Measurements from ENCODE around the gene SPRY4.

DNA sequence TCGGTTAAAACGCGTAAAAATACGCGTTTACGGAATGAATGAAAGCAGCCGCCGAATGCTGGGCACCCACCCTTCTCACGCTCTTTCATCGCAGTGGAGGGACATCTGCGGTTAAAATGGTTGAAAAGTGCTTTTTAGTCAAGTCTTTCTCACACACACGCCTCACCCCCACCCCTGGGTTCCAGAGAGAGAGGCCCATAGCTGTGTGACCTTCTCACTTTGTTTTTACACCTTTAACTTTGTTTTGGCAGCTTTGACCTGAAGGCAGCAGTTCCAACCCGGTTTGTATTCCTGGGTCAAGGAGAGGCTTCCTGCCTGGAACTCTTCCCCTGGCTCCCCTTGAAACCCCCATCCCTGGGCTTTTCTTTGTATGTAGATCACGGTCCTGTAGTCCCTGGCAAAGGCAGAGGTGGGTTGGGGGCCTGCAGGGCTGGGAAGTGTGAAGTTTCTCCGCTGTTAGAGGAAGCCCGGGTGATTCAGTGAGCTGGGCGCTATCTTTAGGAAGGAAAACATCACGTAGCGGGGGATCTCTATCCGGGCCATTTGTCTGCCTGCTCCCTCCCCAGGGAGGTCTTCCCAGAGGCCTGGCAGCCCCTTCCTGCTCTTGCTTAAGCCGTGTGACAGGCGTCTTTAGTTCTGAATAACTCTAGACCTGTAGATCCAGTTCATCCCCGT, 29.6 kb downstream of the SPRY4 start:
- TF ChIP-seq POLR2A (IDR thresholded peaks at IDR 0.05; ENCODE audit: extremely low read depth, insufficient read length) (no peak), MYC (IDR thresholded peaks at IDR 0.05; ENCODE audit: low read depth, low read length) (no peak)
- TF ChIP-seq, protein P1, sequence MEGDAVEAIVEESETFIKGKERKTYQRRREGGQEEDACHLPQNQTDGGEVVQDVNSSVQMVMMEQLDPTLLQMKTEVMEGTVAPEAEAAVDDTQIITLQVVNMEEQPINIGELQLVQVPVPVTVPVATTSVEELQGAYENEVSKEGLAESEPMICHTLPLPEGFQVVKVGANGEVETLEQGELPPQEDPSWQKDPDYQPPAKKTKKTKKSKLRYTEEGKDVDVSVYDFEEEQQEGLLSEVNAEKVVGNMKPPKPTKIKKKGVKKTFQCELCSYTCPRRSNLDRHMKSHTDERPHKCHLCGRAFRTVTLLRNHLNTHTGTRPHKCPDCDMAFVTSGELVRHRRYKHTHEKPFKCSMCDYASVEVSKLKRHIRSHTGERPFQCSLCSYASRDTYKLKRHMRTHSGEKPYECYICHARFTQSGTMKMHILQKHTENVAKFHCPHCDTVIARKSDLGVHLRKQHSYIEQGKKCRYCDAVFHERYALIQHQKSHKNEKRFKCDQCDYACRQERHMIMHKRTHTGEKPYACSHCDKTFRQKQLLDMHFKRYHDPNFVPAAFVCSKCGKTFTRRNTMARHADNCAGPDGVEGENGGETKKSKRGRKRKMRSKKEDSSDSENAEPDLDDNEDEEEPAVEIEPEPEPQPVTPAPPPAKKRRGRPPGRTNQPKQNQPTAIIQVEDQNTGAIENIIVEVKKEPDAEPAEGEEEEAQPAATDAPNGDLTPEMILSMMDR (IDR thresholded peaks at IDR 0.05; ENCODE audit: low read depth, low read length), result no peak
